ENCODE results near the gene SIN3A.
"Not testable (repeated sequence)": the region's sequence is repeated elsewhere in the genome, so short reads cannot be mapped to it uniquely, and the experiment has no call there.

Gene SIN3A

GRCh38 chr15:75450307-75451201 lies 936 bp downstream of the SIN3A start:
- peak; percentile 97 for DNase-seq

- no peak for DNase-seq
These were observed 1.7 kb downstream of the SIN3A start for GRCh38 chr15:75449585-75450306.

- DNase-seq = not testable (repeated sequence)
These were observed 3.3 kb downstream of the SIN3A start for GRCh38 chr15:75448171-75448570.

- DNase-seq = no peak
These were observed 5.3 kb downstream of the SIN3A start for GRCh38 chr15:75446151-75446550.

- DNase-seq = not testable (repeated sequence)
These were observed 6.2 kb downstream of the SIN3A start for GRCh38 chr15:75445324-75445723.

GRCh38 chr15:75443972-75444453 lies 7.5 kb downstream of the SIN3A start:
- DNase-seq = not testable (repeated sequence)

GRCh38 chr15:75437721-75438120 lies 13.8 kb downstream of the SIN3A start:
- DNase-seq = no peak

GRCh38 chr15:75436881-75437280 lies 14.6 kb downstream of the SIN3A start:
- no peak for DNase-seq

- DNase-seq = no peak
These were observed 19.8 kb downstream of the SIN3A start for GRCh38 chr15:75431682-75432081.

GRCh38 chr15:75431270-75431669 lies 20.2 kb downstream of the SIN3A start:
- DNase-seq = no peak

- no peak for DNase-seq
These were observed 21.2 kb downstream of the SIN3A start for GRCh38 chr15:75430259-75430658.

GRCh38 chr15:75428152-75428551 lies 23.3 kb downstream of the SIN3A start:
- DNase-seq = no peak

GRCh38 chr15:75425966-75426500 lies 25.5 kb downstream of the SIN3A start:
- no peak for DNase-seq

GRCh38 chr15:75422554-75422953 lies 28.9 kb downstream of the SIN3A start:
- no peak for DNase-seq

GRCh38 chr15:75420698-75421097 lies 30.8 kb downstream of the SIN3A start:
- DNase-seq = no peak

GRCh38 chr15:75416584-75416983 lies 34.9 kb downstream of the SIN3A start:
- DNase-seq = no peak

- no peak for DNase-seq
These were observed 41.3 kb downstream of the SIN3A start for GRCh38 chr15:75410196-75410595.

GRCh38 chr15:75407083-75407482 lies 44.4 kb downstream of the SIN3A start:
- DNase-seq = no peak

- no peak for DNase-seq
These were observed 47.6 kb downstream of the SIN3A start for GRCh38 chr15:75403892-75404291.

GRCh38 chr15:75397494-75397893 lies 54.0 kb downstream of the SIN3A start:
- DNase-seq = no peak

- no peak for DNase-seq
These were observed 61.6 kb downstream of the SIN3A start for GRCh38 chr15:75389791-75390382.

GRCh38 chr15:75383986-75384385 lies 67.5 kb downstream of the SIN3A start:
- DNase-seq = not testable (repeated sequence)

- DNase-seq = no peak
These were observed 70.7 kb downstream of the SIN3A start for GRCh38 chr15:75380773-75381172.
